Astrocyte of the cerebellum (primary cell): ENCODE measurements around the gene MCM8.

ENCODE experiments used
- DNase-seq: peaks from one replicate; pipeline ENCODE4 v3.0.0-alpha.2; 2011; ENCODE audit warnings: low read depth
- H3K4me3 ChIP-seq: 2 replicates; pipeline ENCODE4 v1.5.1; 2011; ENCODE audit warnings: mild to moderate bottlenecking, low read depth, low read length, moderate library complexity
- CTCF ChIP-seq: IDR thresholded peaks from 2 replicates; pipeline ENCODE4 v1.5.1; 2012; ENCODE audit warnings: low read length, low read depth, moderate library complexity, mild to moderate bottlenecking; ENCODE audit errors: missing control alignments
- in situ Hi-C: cut with HindIII; loops from 2 replicates; pipeline ENCODE4 v1.10.0; 2017; ENCODE audit warnings: low sequenced_read_pairs

The MCM8 gene

GRCh38 chr20:5950271-5951031 is at the start of gene MCM8, which contains the start of gene TRMT6:
Gene MCM8 (plus strand): TSS chr20:5950652. CDS start chr20:5952016, 1,364 bp downstream.
Gene TRMT6 (minus strand): TSS chr20:5950533. CDS start chr20:5950405, 128 bp downstream.
- DNase-seq: peak; percentile 87
- no peak for TF ChIP-seq CTCF
- peak within 1 kb of the TSS; percentile 90 for H3K4me3 ChIP-seq
- in situ Hi-C loops: no loop called here

- in situ Hi-C loops: no loop called here
- H3K4me3 ChIP-seq: no peak overlapping the region
- no peak for TF ChIP-seq CTCF
- DNase-seq: no peak
Observed at GRCh38 chr20:5900908-5901307, 49.5 kb upstream of the MCM8 start.

GRCh38 chr20:5908981-5909380 is 41.5 kb upstream of the MCM8 start:
- in situ Hi-C loops: no loop called here
- DNase-seq: no peak
- H3K4me3 ChIP-seq: no peak overlapping the region
- no peak for TF ChIP-seq CTCF

GRCh38 chr20:5910186-5910585 is 40.3 kb upstream of the MCM8 start:
- TF ChIP-seq CTCF: no peak
- in situ Hi-C loops: no loop called here

GRCh38 chr20:5913166-5913565 is 37.3 kb upstream of the MCM8 start:
- no peak for DNase-seq
- no peak for TF ChIP-seq CTCF
- in situ Hi-C loops: no loop called here
- no peak overlapping the region for H3K4me3 ChIP-seq

More at GRCh38 chr20:5910186-5910585, 40.3 kb upstream of the MCM8 start:
- no peak overlapping the region for H3K4me3 ChIP-seq
- no peak for DNase-seq

- H3K4me3 ChIP-seq: no peak overlapping the region
- in situ Hi-C loops: no loop called here
- no peak for DNase-seq
- no peak for TF ChIP-seq CTCF
Observed at GRCh38 chr20:5914859-5915258, 35.6 kb upstream of the MCM8 start.
